ENCODE measurements around the gene BID.

GRCh38 chr22:17692841-17693240, 81.4 kb downstream of the BID start:
- no peak for TF ChIP-seq POLR2AphosphoS5 (IDR thresholded peaks at IDR 0.05; ENCODE audit: low read depth, low read length)
- TF ChIP-seq POLR2A (IDR thresholded peaks at IDR 0.05; ENCODE audit: low read depth, low read length) = no peak
- TF ChIP-seq TAF1 (IDR thresholded peaks at IDR 0.05; ENCODE audit: borderline replicate concordance, low read depth, low read length) = no peak

All from GM12892 (cell line).